GM18867 (cell line): Measurements from ENCODE around the gene MED12.

Experiments used
- ATAC-seq: cut with Tn5 transposase; IDR thresholded peaks from one replicate; pipeline ENCODE4 v1.9.1; 2021; ENCODE audit warnings: mild to moderate bottlenecking, moderate library complexity; ENCODE audit not compliant: unreplicated experiment

Gene MED12

DNA sequence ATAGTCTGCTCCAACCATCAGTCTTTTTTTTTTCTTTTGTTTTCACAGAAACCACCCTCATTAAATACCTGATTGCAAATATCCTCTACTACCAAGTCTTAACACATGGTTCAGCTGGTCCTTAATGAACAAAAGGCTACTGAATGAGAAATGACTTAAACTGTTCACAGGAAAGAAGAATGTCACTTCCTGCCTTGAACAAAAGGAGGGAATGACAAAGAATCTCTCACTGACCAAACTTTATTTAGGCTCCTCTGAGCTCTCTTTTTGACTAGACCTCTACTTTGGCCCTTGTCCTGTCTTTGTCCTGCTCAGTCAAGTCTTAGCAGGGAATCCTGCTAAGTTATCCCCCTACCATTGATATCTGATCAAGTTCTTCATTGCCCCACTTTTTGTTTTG lies 72.9 kb downstream of the MED12 start:
- ATAC-seq = no peak
